Coronary artery (tissue), 2 donors: ENCODE results near the gene MRPS9.

ENCODE experiments used
- DNase-seq: peaks from one replicate; pipeline ENCODE4 v3.0.0-alpha.2; 2017; ENCODE audit warnings: low spot score
- H3K27ac ChIP-seq, 2 donors: fragments of 200-600 bp; sonication (generic); one replicate each; pipeline ENCODE4 v1.5.1; 2016 to 2019
- H3K4me3 ChIP-seq: fragments of 200-600 bp; sonication (generic); 2 replicates; pipeline ENCODE4 v1.5.1; 2016; ENCODE audit warnings: mild to moderate bottlenecking, moderate library complexity
- TF ChIP-seq, protein P1 (sequence below): fragments of 200-600 bp; sonication (generic); IDR thresholded peaks from one replicate; pipeline ENCODE4 v1.5.1; 2019; ENCODE audit warnings: antibody characterized with exemption

MRPS9 gene

DNA sequence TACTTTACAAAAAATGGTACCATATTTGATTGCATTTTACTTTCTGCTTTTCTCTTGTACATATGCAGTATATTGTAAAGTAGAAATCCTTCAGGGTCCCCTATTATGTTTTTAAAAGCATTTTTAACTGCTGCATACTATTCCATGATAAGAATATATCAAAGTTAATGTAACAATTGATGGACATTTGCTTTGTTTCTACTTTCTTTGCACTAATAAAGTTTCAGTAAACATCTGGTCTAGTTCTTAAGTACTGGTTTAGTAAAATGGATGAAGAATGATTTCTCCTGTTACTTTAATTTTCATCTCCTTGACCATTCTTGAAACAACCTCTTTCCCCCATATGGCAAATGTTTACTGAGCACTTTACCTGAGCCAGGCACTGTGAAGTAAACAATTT, 1.7 kb downstream of the MRPS9 start:
- TF ChIP-seq, protein P1, sequence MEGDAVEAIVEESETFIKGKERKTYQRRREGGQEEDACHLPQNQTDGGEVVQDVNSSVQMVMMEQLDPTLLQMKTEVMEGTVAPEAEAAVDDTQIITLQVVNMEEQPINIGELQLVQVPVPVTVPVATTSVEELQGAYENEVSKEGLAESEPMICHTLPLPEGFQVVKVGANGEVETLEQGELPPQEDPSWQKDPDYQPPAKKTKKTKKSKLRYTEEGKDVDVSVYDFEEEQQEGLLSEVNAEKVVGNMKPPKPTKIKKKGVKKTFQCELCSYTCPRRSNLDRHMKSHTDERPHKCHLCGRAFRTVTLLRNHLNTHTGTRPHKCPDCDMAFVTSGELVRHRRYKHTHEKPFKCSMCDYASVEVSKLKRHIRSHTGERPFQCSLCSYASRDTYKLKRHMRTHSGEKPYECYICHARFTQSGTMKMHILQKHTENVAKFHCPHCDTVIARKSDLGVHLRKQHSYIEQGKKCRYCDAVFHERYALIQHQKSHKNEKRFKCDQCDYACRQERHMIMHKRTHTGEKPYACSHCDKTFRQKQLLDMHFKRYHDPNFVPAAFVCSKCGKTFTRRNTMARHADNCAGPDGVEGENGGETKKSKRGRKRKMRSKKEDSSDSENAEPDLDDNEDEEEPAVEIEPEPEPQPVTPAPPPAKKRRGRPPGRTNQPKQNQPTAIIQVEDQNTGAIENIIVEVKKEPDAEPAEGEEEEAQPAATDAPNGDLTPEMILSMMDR = no peak

DNA sequence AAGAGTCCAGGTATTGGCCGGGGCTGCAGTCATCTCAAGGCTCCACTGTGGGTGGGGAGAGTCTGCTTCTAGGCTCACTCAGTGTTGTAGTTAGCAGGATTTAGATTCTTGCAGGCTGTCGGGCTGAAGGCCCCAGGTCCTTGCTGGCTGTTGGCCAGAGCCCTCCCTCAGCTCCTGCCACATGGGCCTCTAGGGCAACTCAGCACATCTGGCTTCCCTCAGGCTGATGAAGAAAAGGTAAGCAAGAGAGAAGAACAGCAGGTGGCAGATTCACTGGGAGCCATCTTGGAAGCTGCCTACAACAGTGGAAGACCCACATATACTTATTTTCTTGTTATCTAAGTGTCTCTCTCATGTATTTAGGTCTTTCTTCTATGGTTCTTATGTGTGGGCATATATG, 4.3 kb downstream of the MRPS9 start:
- H3K27ac ChIP-seq = no peak overlapping the region
- TF ChIP-seq, protein P1 = no peak
- DNase-seq = no peak
- no peak overlapping the region for H3K4me3 ChIP-seq

More for the DNA sequence above, 1.7 kb downstream of the MRPS9 start:
- Histone ChIP-seq H3K27ac (no peak overlapping the region), H3K4me3 (no peak overlapping the region)
- no peak for DNase-seq

DNA sequence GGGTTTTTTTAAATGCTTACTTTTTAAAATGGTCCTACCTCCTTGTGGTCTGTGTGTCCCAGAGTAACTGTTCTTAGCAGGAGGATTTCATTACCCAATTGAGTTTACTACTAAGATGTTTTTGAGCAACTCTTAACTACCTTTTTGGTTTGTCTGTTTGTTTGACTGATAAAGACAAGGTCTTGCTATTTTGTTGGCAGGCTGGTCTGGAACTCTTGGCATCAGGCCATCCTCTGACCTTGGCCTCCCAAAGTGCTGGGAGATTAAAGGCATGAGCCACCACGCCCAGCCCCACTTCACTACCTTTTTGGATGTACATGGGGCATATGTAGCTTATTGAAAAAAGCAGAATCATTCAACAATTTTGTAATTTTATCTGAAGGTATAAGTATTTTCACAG, 14.9 kb downstream of the MRPS9 start:
- DNase-seq = no peak
- Histone ChIP-seq H3K4me3 (no peak overlapping the region), H3K27ac (no peak overlapping the region)
- TF ChIP-seq, protein P1 = no peak

DNA sequence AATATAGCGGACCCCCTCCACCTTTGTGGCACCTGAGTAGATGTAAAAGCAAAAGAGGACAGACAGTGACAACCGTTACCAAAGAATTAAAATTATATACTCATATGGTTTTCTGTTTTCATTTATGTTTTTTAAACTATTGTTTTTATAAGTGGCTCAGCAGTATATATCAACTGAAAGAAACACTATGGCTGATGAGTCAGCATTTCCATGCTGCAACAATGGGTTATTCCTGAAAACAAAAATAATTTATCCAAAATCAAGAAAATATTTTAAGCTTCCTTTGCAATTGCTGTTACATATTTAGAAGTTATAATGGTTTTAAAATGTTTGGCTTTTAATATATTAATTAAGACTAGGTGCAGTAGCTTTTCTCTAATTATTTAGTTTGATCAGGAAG, 17.7 kb downstream of the MRPS9 start:
- no peak overlapping the region for H3K4me3 ChIP-seq

DNA sequence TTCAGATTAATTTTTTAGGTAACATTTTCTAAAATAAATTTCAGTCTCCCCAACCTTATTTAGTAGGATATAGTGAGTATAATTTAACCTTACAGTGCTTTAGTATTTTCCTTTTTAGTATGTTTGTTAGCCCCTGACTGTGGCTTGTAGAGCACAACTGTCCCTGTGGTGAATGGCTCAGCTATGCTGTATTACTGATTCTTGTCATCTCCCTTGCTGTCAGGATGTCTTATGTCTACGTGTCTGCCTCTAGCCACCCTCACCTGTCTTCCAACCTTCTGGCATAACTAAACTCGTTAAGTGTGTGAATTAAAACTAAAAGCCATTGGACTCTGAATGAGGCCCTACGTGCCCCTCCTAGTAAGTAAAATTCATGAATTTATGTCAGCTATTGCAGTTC, 18.4 kb downstream of the MRPS9 start:
- Histone ChIP-seq H3K4me3 (no peak overlapping the region), H3K27ac (no peak overlapping the region)
- no peak for DNase-seq
- TF ChIP-seq, protein P1 = no peak

More for the DNA sequence above, 17.7 kb downstream of the MRPS9 start:
- no peak overlapping the region for H3K27ac ChIP-seq
- TF ChIP-seq, protein P1 = no peak
- no peak for DNase-seq

DNA sequence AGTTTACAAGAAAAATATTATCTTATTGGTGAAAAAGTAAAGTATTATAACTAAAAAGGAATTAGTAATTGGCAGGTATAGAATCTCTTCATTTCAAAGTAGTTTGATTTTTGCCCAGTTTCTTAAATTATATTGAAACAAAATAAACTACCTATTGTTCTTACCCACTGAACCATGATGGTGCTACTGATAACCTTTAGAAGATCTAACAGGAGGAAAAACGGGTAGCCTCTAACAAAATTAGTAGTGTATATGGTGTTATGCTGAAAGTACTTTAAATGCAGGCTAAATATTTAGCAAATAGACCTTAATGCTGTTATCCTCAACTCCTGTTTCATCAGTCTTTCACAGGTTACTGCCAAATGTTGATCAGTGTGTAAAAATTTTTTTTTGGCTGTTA, 19.1 kb downstream of the MRPS9 start:
- TF ChIP-seq, protein P1 = no peak
- H3K27ac ChIP-seq = no peak overlapping the region
- no peak overlapping the region for H3K4me3 ChIP-seq
- no peak for DNase-seq

DNA sequence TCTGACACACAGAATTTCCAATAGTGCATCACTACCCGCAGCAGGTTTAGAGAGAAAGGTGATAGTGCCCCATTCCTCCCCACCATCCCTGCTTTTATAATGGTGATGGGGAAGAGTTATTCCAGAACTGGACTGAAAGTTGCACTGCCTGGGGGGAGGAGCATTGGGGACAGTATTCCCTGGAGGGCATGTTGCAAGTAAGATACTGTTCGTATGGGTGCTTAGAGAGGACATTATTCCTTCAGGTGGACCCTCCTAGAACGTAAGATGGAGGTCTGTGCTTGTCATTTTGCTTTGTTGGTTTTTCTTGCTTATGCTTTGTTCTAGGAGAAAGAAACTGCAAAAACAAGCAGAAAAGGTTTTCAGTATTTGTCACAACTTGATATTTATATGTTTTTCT, 23.7 kb downstream of the MRPS9 start:
- Histone ChIP-seq H3K4me3 (no peak overlapping the region), H3K27ac (no peak overlapping the region)
- TF ChIP-seq, protein P1 = no peak
- no peak for DNase-seq
